ENCODE data around the gene CKB. TPM values are rescaled to one million over a fixed set of nuclear protein-coding genes. Genes with fewer than 3 reads are reported as not detected.
"Not testable (repeated sequence)": the region's sequence is repeated elsewhere in the genome, so short reads cannot be mapped to it uniquely, and the experiment has no call there.

CKB gene
- total RNA-seq, 1 experiment from 2014 or later, result 611 TPM

- POLR2A ChIA-PET, result no interaction called here
Observed at GRCh38 chr14:103526914-103527248, 4.3 kb upstream of the CKB start.

GRCh38 chr14:103526247-103526913 is 3.8 kb upstream of the CKB start:
- Histone ChIP-seq H3K36me3 (ENCODE audit: control insufficient read depth, insufficient read depth, low read length) (no peaks in the 10 kb centered on the region), H3K4me3 (ENCODE audit: low read depth, low read length) (no peak overlapping the region), H3K4me1 (peaks cover 62% of the 10 kb centered on the region), H3K27me3 (replicated peaks; ENCODE audit: control insufficient read depth, insufficient read depth, low read length) (no peaks in the 10 kb centered on the region), H3K9me3 (no peaks in the 10 kb centered on the region)
- DNase-seq, result no peak
- Mint-ChIP-seq H3K27ac (ENCODE audit: unreplicated experiment) (peak overlapping the region; percentile 84), H3K4me3 (ENCODE audit: unreplicated experiment) (peak overlapping the region; percentile 51), H3K27me3 (ENCODE audit: insufficient read depth, unreplicated experiment) (no peaks in the 10 kb centered on the region), H3K9me3 (ENCODE audit: unreplicated experiment) (no peaks in the 10 kb centered on the region), H3K36me3 (ENCODE audit: insufficient read depth, unreplicated experiment) (peaks cover 38% of the 10 kb centered on the region), H3K4me1 (ENCODE audit: low read depth, unreplicated experiment) (peaks cover 35% of the 10 kb centered on the region)
- POLR2A ChIA-PET, result no interaction called here
- CTCF ChIA-PET, result no interaction called here
- TF ChIP-seq CTCF (IDR thresholded peaks at IDR 0.05; ENCODE audit: insufficient read depth in 1 of 2, low read depth in 1 of 2, low read length in 1 of 2, severe bottlenecking in 1 of 2, unreplicated experiment in 1 of 2), result no peak
- no TSS peak for BruUV-seq (replicated peaks)
- intact Hi-C loops (cut with micrococcal nuclease; ENCODE audit: unreplicated experiment), result no loop called here

More at GRCh38 chr14:103526914-103527248, 4.3 kb upstream of the CKB start:
- DNase-seq, result no peak
- H3K4me1 ChIP-seq, result peaks cover 62% of the 10 kb centered on the region
- no peak overlapping the region for H3K4me3 Mint-ChIP-seq (ENCODE audit: unreplicated experiment)
- no peak overlapping the region for H3K4me3 ChIP-seq (ENCODE audit: low read depth, low read length)
- H3K36me3 ChIP-seq (ENCODE audit: control insufficient read depth, insufficient read depth, low read length), result no peaks in the 10 kb centered on the region
- peak overlapping the region; percentile 85 for H3K27ac Mint-ChIP-seq (ENCODE audit: unreplicated experiment)
- peaks cover 36% of the 10 kb centered on the region for H3K36me3 Mint-ChIP-seq (ENCODE audit: insufficient read depth, unreplicated experiment)
- no peak for TF ChIP-seq CTCF (IDR thresholded peaks at IDR 0.05; ENCODE audit: insufficient read depth in 1 of 2, low read depth in 1 of 2, low read length in 1 of 2, severe bottlenecking in 1 of 2, unreplicated experiment in 1 of 2)
- H3K9me3 Mint-ChIP-seq (ENCODE audit: unreplicated experiment), result no peaks in the 10 kb centered on the region
- H3K27me3 ChIP-seq (replicated peaks; ENCODE audit: control insufficient read depth, insufficient read depth, low read length), result no peaks in the 10 kb centered on the region
- no TSS peak for BruUV-seq (replicated peaks)
- no peaks in the 10 kb centered on the region for H3K27me3 Mint-ChIP-seq (ENCODE audit: insufficient read depth, unreplicated experiment)
- H3K4me1 Mint-ChIP-seq (ENCODE audit: low read depth, unreplicated experiment), result peaks cover 35% of the 10 kb centered on the region
- CTCF ChIA-PET, result no interaction called here
- H3K9me3 ChIP-seq, result no peaks in the 10 kb centered on the region
- intact Hi-C loops (cut with micrococcal nuclease; ENCODE audit: unreplicated experiment), result no loop called here

- H3K27me3 Mint-ChIP-seq (ENCODE audit: insufficient read depth, unreplicated experiment); H3K4me3 ChIP-seq (ENCODE audit: low read depth, low read length); H3K9me3 Mint-ChIP-seq (ENCODE audit: unreplicated experiment); POLR2A ChIA-PET; H3K9me3 ChIP-seq; H3K27me3 ChIP-seq (replicated peaks; ENCODE audit: control insufficient read depth, insufficient read depth, low read length); CTCF ChIA-PET; H3K36me3 ChIP-seq (ENCODE audit: control insufficient read depth, insufficient read depth, low read length); intact Hi-C loops (cut with micrococcal nuclease; ENCODE audit: unreplicated experiment); BruUV-seq (replicated peaks): not testable (repeated sequence)
- Mint-ChIP-seq H3K4me1 (ENCODE audit: low read depth, unreplicated experiment) (peaks cover 35% of the 10 kb centered on the region), H3K27ac (ENCODE audit: unreplicated experiment) (peak overlapping the region; percentile 84), H3K4me3 (ENCODE audit: unreplicated experiment) (peak overlapping the region; percentile 51), H3K36me3 (ENCODE audit: insufficient read depth, unreplicated experiment) (peaks cover 38% of the 10 kb centered on the region)
- H3K4me1 ChIP-seq, result peaks cover 68% of the 10 kb centered on the region
- peak; percentile 75 to 85 for DNase-seq
Observed at GRCh38 chr14:103525430-103526246, 3.0 kb upstream of the CKB start.

Data from Caco-2 (cell line).